GM12874 (cell line): ENCODE data around the gene CCBE1.

ENCODE experiments used
- TF ChIP-seq, protein P1 (sequence below): IDR thresholded peaks from 2 replicates; pipeline ENCODE4 v1.5.1; 2011; ENCODE audit warnings: low read depth, mild to moderate bottlenecking, control low read depth, low read length, moderate library complexity; ENCODE audit not compliant: insufficient read depth

Gene CCBE1

DNA sequence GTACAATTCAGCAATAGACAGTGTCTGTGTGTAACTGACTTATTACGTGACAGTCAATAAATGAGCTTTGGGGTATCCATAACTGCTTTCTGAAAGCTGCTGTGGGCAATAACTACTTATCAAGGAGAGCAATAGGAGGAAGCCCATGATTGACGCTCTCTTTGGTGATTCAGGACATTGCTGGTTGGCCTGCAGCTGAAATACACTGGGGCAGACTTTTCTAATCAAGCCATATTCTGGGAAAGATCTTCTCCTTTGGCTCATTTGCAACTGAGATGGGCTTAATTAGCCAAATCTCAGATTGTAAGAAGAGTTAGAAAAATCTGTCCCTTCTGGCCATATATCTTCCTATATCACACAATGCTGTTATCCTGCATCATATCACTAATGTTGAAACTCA, 24.0 kb upstream of the CCBE1 start:
- TF ChIP-seq, protein P1, sequence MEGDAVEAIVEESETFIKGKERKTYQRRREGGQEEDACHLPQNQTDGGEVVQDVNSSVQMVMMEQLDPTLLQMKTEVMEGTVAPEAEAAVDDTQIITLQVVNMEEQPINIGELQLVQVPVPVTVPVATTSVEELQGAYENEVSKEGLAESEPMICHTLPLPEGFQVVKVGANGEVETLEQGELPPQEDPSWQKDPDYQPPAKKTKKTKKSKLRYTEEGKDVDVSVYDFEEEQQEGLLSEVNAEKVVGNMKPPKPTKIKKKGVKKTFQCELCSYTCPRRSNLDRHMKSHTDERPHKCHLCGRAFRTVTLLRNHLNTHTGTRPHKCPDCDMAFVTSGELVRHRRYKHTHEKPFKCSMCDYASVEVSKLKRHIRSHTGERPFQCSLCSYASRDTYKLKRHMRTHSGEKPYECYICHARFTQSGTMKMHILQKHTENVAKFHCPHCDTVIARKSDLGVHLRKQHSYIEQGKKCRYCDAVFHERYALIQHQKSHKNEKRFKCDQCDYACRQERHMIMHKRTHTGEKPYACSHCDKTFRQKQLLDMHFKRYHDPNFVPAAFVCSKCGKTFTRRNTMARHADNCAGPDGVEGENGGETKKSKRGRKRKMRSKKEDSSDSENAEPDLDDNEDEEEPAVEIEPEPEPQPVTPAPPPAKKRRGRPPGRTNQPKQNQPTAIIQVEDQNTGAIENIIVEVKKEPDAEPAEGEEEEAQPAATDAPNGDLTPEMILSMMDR = no peak

DNA sequence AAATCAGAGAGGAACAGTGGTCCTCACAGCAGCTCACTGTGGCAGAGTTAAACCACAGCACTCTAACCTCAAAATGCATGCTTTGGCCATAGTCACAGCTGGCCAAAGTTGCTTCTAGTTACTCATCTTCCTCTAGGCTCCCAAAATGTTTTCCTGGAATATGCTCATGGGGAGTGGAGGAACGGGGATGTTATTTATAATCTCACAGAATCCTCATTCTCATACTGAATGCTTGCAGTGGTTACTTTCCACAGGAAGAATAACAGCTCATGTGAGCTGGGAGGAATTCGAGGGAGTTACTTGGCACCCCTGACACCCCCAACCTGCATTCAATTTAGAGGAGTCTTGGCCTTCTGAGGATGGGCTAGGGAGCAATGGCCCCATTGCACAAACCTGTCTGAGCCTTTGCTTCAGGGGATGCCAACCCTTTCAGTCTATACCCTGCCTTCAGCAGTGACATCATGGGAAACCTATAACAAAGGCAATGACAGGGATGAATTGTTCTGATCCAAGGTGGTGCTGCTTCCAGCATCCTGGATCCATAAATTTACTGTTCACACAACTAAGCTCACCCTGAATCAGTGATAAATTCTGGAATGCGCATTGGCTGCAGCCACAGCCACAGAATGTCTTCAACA, 22.4 kb upstream of the CCBE1 start:
- TF ChIP-seq, protein P1 = no peak

DNA sequence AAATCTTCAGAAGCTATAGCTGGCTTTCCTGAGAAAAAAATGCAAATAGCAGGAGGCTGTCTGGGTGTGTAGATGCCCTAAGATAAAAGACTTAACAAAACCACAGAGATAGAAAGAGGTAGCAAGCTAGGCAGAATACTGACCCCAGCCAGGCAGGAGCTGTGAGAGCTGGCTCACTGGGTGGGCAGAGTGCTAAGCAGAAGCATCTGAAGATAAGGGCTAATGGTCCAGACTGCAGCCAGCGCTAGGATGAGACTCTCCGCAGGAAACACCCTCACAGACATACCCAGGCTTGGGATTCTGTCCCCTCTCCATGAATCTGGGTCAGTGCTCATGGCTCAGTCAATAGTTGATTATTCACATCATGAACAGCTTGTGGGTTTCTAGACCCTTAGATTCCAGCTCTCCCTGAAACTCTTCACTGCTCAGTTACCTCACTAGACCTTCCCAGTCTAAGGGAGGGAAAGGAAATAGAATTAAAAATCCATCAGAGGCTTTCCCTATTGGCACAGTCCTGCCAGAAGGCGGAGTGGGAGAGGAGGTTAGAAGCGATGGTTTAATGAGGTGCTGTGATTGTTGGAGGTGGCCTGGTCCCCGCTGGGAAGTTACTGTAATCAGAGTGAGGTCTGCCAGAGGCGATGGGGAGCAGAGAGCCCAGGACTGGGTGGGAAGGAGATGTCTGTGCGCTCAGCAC, 21.4 kb upstream of the CCBE1 start:
- TF ChIP-seq, protein P1 = no peak

DNA sequence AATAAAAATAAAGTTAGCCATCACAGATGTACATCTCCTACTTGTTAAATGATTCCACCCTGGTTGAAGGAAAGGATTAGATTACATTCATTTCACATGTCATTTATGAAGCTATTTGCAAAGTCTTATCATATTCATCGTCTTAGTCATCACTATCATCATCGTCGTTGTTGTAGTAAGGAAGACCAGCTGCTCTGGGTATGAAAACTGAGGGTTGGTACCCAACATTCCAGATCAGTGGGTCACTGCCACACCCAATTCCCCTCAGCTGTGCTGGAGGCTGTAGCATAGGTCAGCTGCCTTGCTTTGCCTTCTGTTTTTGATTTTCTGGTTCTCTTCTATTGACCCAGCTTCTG, 20.9 kb upstream of the CCBE1 start:
- TF ChIP-seq, protein P1 = no peak

DNA sequence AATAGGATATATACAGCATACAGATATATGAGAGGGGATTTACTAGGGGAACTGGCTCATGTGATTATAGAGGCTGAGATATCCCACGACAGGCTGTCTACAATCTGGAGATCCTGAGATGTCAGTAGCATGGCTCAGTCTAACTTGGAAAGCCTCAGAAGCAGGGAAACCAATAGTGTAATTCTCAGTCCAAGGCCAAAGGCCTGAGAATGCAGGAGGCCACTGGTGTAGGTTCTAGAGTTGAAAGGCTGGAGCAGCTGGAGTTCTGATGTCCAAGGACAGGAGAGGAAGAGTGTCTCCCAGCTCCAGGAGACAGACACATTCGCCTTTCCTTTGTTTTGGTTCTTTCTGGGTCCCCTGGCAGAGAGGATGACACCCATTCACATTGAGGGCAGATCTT, 20.1 kb upstream of the CCBE1 start:
- TF ChIP-seq, protein P1 = no peak

DNA sequence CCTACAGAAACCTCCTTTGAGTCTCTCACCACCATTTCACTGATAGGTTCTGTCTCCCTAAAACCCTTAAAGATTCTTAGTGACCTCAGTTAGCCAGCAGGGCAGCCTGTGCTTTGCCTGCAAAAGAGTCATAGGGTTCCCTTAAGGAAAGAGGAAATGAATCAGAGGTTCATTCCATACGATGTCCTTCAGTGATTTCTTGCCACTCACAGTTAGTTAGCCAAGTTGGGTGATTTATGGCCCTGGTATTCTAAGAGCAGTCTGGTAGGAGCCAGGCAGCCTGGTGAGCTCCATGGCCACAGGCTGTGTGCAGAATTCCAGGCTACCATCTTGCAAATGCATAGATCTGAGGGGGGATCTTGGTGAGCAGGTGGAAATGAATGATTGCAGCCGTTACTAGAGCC, 18.7 kb upstream of the CCBE1 start:
- TF ChIP-seq, protein P1 = no peak

DNA sequence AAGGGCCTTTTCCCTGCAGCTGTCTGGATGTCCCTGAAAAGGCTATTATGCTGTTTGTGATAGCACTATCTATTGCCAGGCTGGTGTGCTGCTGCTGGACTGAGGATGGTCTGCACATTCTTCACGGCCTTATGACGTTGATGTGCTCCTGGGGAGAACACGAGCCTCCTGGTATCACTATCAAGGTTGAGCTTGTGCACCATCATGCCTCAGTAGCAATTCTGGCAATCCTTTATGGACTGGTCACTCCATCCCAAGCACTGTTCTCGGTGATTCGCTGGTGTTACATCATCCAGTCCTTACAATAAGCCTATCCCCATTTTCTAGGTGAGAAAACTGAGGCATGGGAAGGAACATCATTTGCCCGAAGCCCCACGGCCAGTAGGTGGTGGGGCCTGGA, 18.2 kb upstream of the CCBE1 start:
- TF ChIP-seq, protein P1 = no peak
